Measurements from ENCODE around the gene CDH13.

Gene CDH13

DNA sequence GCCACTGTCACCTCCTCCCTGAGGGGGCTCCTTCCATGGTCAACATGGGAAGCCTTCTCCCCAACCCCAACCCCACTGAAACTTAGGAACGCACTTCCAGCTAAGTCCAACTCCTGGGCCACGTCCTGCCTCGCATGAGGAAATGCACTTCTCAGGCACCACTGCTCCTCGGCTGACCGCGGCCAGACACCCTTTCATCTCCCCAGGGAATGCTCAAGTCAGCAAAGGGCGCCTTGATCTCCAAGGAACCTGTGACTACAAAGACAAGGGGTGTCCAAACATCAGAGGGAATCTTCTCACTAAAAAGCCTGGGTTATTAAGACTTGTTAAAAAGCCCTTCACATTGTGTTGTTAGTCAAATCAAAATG, 1056.1 kb downstream of the CDH13 start:
- Histone ChIP-seq H3K9ac (ENCODE audit: low read length) (no peak overlapping the region), H4K20me1 (ENCODE audit: insufficient read depth, low read length) (no peaks in the 10 kb centered on the region)

DNA sequence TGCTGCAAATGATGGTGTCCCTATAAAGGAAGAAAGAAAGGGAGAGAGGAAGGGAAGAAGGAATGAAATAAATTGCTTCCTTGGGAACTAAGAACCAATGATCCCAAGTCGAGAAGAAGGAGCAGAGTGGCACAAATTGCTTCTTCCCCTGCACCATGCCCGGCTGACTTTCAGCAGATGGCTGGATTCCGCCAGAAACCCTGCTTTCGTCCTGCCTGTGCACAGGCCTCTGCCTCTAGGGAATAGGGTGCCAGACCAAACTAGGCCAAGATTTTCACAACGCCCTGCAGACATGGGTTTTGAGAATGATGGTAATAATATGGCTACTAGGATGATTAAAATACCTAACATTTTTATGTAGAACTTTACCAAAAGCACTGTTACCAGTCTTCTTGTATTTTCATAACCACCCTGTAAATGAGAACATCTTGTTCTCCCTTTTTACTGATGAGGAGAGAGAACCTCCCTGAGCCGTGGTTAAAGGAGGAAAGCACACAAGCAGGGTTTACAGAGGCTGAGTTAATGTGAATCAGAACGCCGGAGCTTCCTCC, 1058.9 kb downstream of the CDH13 start:
- no peak for DNase-seq
- Histone ChIP-seq H3K9me3 (replicated peaks; ENCODE audit: insufficient read depth, low read length) (no peaks in the 10 kb centered on the region), H3K79me2 (ENCODE audit: low read length) (no peaks in the 10 kb centered on the region), H3K36me3 (replicated peaks; ENCODE audit: insufficient read depth, low read length) (no peaks in the 10 kb centered on the region), H3K4me3 (ENCODE audit: low read length) (no peak overlapping the region), H3F3A (ENCODE audit: insufficient read depth, low read length) (no peaks in the 10 kb centered on the region), H3K4me1 (ENCODE audit: low read length) (no peaks in the 10 kb centered on the region), H4K20me1 (ENCODE audit: insufficient read depth, low read length) (no peaks in the 10 kb centered on the region), H3K4me2 (ENCODE audit: low read depth, low read length) (no peak overlapping the region), H3K9me2 (replicated peaks; ENCODE audit: insufficient read depth, low read length) (no peaks in the 10 kb centered on the region), H3K9ac (ENCODE audit: low read length) (no peak overlapping the region), H3K27me3 (replicated peaks; ENCODE audit: insufficient read depth, low read length) (no peaks in the 10 kb centered on the region), H2AFZ (ENCODE audit: low read length) (no peak overlapping the region), H3K27ac (ENCODE audit: low read length) (no peak overlapping the region)
- TF ChIP-seq, protein P1, sequence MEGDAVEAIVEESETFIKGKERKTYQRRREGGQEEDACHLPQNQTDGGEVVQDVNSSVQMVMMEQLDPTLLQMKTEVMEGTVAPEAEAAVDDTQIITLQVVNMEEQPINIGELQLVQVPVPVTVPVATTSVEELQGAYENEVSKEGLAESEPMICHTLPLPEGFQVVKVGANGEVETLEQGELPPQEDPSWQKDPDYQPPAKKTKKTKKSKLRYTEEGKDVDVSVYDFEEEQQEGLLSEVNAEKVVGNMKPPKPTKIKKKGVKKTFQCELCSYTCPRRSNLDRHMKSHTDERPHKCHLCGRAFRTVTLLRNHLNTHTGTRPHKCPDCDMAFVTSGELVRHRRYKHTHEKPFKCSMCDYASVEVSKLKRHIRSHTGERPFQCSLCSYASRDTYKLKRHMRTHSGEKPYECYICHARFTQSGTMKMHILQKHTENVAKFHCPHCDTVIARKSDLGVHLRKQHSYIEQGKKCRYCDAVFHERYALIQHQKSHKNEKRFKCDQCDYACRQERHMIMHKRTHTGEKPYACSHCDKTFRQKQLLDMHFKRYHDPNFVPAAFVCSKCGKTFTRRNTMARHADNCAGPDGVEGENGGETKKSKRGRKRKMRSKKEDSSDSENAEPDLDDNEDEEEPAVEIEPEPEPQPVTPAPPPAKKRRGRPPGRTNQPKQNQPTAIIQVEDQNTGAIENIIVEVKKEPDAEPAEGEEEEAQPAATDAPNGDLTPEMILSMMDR (IDR thresholded peaks at IDR 0.05; ENCODE audit: low read length), result no peak
- TF ChIP-seq EZH2phosphoT487 (IDR thresholded peaks at IDR 0.05; ENCODE audit: low read length) (no peak), EZH2 (optimal IDR thresholded peaks at IDR 0.05; ENCODE audit: low read depth, low read length) (no peak)

More for the DNA sequence above, 1056.1 kb downstream of the CDH13 start:
- no peaks in the 10 kb centered on the region for H3F3A ChIP-seq (ENCODE audit: insufficient read depth, low read length)
- no peaks in the 10 kb centered on the region for H3K27me3 ChIP-seq (replicated peaks; ENCODE audit: insufficient read depth, low read length)
- no peak overlapping the region for H3K4me3 ChIP-seq (ENCODE audit: low read length)
- no peak overlapping the region for H3K27ac ChIP-seq (ENCODE audit: low read length)
- no peaks in the 10 kb centered on the region for H3K36me3 ChIP-seq (replicated peaks; ENCODE audit: insufficient read depth, low read length)
- H3K4me1 ChIP-seq (ENCODE audit: low read length), result no peaks in the 10 kb centered on the region
- no peaks in the 10 kb centered on the region for H3K9me3 ChIP-seq (replicated peaks; ENCODE audit: insufficient read depth, low read length)
- H3K9me2 ChIP-seq (replicated peaks; ENCODE audit: insufficient read depth, low read length), result no peaks in the 10 kb centered on the region
- TF ChIP-seq, protein P1 (IDR thresholded peaks at IDR 0.05; ENCODE audit: low read length), result no peak
- no peak for TF ChIP-seq EZH2 (optimal IDR thresholded peaks at IDR 0.05; ENCODE audit: low read depth, low read length)
- TF ChIP-seq EZH2phosphoT487 (IDR thresholded peaks at IDR 0.05; ENCODE audit: low read length), result no peak
- H2AFZ ChIP-seq (ENCODE audit: low read length), result no peak overlapping the region
- no peak for DNase-seq
- H3K79me2 ChIP-seq (ENCODE audit: low read length), result no peaks in the 10 kb centered on the region
- H3K4me2 ChIP-seq (ENCODE audit: low read depth, low read length), result no peak overlapping the region

DNA sequence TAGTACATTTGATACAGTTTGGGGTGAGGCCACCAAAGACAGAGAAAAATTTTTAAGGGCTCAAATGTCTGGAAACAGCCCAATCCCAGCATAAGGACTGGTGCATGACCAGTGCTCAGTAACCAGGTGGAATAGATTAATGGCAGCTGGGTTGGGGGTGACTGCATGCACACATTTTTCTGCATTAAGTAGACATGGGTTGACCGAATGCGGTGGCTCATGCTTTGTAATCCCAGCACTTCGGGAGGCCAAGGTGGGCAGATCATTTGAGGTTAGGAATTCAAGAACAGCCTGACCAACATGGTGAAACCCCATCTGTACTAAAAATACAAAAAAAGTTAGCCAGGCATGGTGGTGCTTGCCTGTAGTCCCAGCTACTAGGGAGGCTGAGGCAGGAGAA, 1060.0 kb downstream of the CDH13 start:
- H3K27me3 ChIP-seq (replicated peaks; ENCODE audit: insufficient read depth, low read length), result no peaks in the 10 kb centered on the region

More for the DNA sequence above, 1060.0 kb downstream of the CDH13 start:
- TF ChIP-seq EZH2phosphoT487 (IDR thresholded peaks at IDR 0.05; ENCODE audit: low read length) (no peak), EZH2 (optimal IDR thresholded peaks at IDR 0.05; ENCODE audit: low read depth, low read length) (no peak)
- TF ChIP-seq, protein P1 (IDR thresholded peaks at IDR 0.05; ENCODE audit: low read length), result no peak
- no peak overlapping the region for H3K4me2 ChIP-seq (ENCODE audit: low read depth, low read length)
- H3K36me3 ChIP-seq (replicated peaks; ENCODE audit: insufficient read depth, low read length), result no peaks in the 10 kb centered on the region
- H3K9me2 ChIP-seq (replicated peaks; ENCODE audit: insufficient read depth, low read length), result no peaks in the 10 kb centered on the region
- DNase-seq, result no peak
- no peaks in the 10 kb centered on the region for H3K79me2 ChIP-seq (ENCODE audit: low read length)
- no peak overlapping the region for H3K27ac ChIP-seq (ENCODE audit: low read length)
- no peaks in the 10 kb centered on the region for H4K20me1 ChIP-seq (ENCODE audit: insufficient read depth, low read length)
- H2AFZ ChIP-seq (ENCODE audit: low read length), result no peak overlapping the region
- H3K9me3 ChIP-seq (replicated peaks; ENCODE audit: insufficient read depth, low read length), result no peaks in the 10 kb centered on the region
- H3K4me3 ChIP-seq (ENCODE audit: low read length), result no peak overlapping the region
- no peaks in the 10 kb centered on the region for H3K4me1 ChIP-seq (ENCODE audit: low read length)
- no peak overlapping the region for H3K9ac ChIP-seq (ENCODE audit: low read length)
- H3F3A ChIP-seq (ENCODE audit: insufficient read depth, low read length), result no peaks in the 10 kb centered on the region
